ENCODE results near the gene MACO1. TPM values are rescaled to one million over a fixed set of nuclear protein-coding genes. Genes with fewer than 3 reads are reported as not detected.
"Not testable (repeated sequence)": the region's sequence is repeated elsewhere in the genome, so short reads cannot be mapped to it uniquely, and the experiment has no call there.

The MACO1 gene
- total and polyA plus RNA-seq, 5 donors from 2014 or later: 5.0 to 20.3 (median 5.8) TPM

DNA sequence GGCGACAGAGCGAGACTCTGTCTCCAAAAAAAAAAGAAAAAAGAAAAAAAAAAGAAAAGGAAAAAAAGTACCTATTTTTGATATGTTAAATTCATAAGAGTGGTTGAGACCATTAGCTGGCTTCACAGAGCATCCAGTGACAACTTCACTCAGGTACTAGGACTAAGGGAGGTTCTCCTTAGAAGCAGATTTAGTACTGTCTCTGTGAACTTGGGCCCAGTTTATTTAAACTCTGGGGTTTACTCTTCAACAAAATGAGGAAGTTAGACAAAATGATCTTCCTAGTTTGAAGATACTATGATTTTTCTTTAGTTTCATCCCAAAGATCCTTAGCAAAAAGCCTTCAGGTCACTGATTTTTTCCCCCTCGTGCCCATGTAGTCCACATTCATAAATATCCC is 21.2 kb downstream of the MACO1 start:
- Histone ChIP-seq H3K4me1 (ENCODE audit: control insufficient read depth, insufficient read depth, low read length, poor library complexity, severe bottlenecking) (peaks cover 4% of the 10 kb centered on the region), H3K27me3 (ENCODE audit: control insufficient read depth, insufficient read depth, low read length) (no peaks in the 10 kb centered on the region), H3K36me3 (ENCODE audit: control insufficient read depth, insufficient read depth, low read length) (peaks cover 37% of the 10 kb centered on the region), H3K27ac (ENCODE audit: insufficient read depth, low read length, poor library complexity, severe bottlenecking) (no peak overlapping the region), H3K4me3 (ENCODE audit: low read depth, low read length) (no peak overlapping the region), H3K9me3 (ENCODE audit: control insufficient read depth in 2 of 2, low read length in 2 of 2) (no peaks in the 10 kb centered on the region)
- DNase-seq (no peak), ATAC-seq (ENCODE audit: low read depth in 2 of 2) (no peak)
- H3K9me3 Mint-ChIP-seq: no peaks in the 10 kb centered on the region
- H3K4me3 Mint-ChIP-seq: no peak overlapping the region
- H3K27ac Mint-ChIP-seq: peak overlapping the region in 2 of 3 donors; percentile 20 to 35
- H3K4me1 Mint-ChIP-seq: peaks cover 0 to 5% (median 2%) of the 10 kb centered on the region in 4 donors
- no peaks in the 10 kb centered on the region for H3K27me3 Mint-ChIP-seq
- H3K36me3 Mint-ChIP-seq: peaks cover 34% of the 10 kb centered on the region

DNA sequence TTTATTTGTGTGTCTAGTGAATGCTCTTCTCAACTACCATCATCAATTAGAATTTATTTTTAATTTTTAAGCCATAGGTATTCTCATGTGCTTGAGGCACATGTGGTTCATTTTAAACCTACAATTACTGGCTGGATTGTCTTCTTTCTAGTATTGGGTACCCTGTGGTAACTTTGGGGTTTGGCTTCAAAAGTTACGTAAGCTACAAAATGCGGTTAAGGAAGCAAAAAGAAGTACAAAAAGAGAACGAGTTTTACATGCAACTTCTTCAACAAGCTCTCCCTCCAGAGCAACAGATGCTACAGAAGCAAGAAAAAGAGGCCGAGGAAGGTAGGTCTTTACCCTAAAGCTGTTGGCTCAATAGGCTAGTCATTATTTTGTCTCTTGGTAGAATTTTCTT is 25.8 kb downstream of the MACO1 start:
- Histone ChIP-seq H3K4me3 (ENCODE audit: low read depth, low read length) (no peak overlapping the region), H3K4me1 (ENCODE audit: control insufficient read depth, insufficient read depth, low read length, poor library complexity, severe bottlenecking) (no peaks in the 10 kb centered on the region), H3K27ac (ENCODE audit: insufficient read depth, low read length, poor library complexity, severe bottlenecking) (no peak overlapping the region), H3K36me3 (ENCODE audit: control insufficient read depth, insufficient read depth, low read length) (peaks cover 61% of the 10 kb centered on the region), H3K27me3 (ENCODE audit: control insufficient read depth, insufficient read depth, low read length) (no peaks in the 10 kb centered on the region), H3K9me3 (ENCODE audit: control insufficient read depth in 2 of 2, low read length in 2 of 2) (no peaks in the 10 kb centered on the region)
- DNase-seq: no peak
- H3K4me3 Mint-ChIP-seq: no peak overlapping the region
- peak overlapping the region in 1 of 3 donors; percentile 4 for H3K27ac Mint-ChIP-seq
- peaks cover 50% of the 10 kb centered on the region for H3K36me3 Mint-ChIP-seq
- H3K27me3 Mint-ChIP-seq: no peaks in the 10 kb centered on the region
- no peak for ATAC-seq (ENCODE audit: low read depth in 2 of 2)
- H3K4me1 Mint-ChIP-seq: peaks cover 0 to 10% (median 2%) of the 10 kb centered on the region in 4 donors
- H3K9me3 Mint-ChIP-seq: no peaks in the 10 kb centered on the region

DNA sequence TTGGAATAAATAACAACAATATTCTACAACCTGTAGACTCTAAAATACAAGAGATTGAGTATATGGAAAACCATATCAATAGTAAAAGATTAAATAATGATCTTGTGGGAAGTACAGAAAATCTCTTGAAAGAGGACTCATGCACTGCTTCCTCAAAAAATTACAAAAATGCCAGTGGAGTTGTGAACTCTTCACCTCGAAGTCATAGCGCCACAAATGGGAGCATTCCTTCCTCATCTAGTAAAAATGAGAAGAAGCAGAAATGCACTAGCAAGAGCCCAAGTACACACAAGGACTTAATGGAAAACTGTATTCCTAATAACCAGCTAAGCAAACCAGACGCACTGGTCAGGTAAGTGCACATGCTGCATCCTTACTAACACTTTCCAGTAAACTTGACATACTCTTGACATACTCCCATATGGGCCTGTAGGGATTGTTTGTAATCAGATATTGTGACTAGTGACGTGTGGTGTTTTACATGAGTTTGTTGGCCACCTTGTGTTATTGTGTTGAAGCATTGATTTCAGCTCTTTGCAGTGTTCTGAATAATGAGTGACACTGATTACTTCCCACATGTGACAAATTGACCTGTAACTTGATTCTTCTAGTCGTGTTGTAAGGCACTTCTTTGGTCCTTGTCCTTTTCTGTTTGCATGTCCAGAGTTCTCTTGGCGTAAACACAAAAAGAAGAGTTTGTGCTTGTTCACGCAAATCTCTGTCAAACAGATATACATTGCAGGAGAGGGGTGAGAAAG is 28.0 kb downstream of the MACO1 start:
- DNase-seq (no peak), ATAC-seq (ENCODE audit: low read depth in 2 of 2) (no peak)
- Histone ChIP-seq H3K27ac (ENCODE audit: insufficient read depth, low read length, poor library complexity, severe bottlenecking) (no peak overlapping the region), H3K9me3 (ENCODE audit: control insufficient read depth in 2 of 2, low read length in 2 of 2) (no peaks in the 10 kb centered on the region), H3K4me3 (ENCODE audit: low read depth, low read length) (no peak overlapping the region), H3K4me1 (ENCODE audit: control insufficient read depth, insufficient read depth, low read length, poor library complexity, severe bottlenecking) (no peaks in the 10 kb centered on the region), H3K27me3 (ENCODE audit: control insufficient read depth, insufficient read depth, low read length) (no peaks in the 10 kb centered on the region), H3K36me3 (ENCODE audit: control insufficient read depth, insufficient read depth, low read length) (peaks cover 68% of the 10 kb centered on the region)
- Mint-ChIP-seq H3K4me1 (peaks cover 0 to 16% (median 3%) of the 10 kb centered on the region in 4 donors), H3K36me3 (peaks cover 50% of the 10 kb centered on the region), H3K27ac (no peak overlapping the region), H3K27me3 (no peaks in the 10 kb centered on the region), H3K4me3 (no peak overlapping the region), H3K9me3 (no peaks in the 10 kb centered on the region)

DNA sequence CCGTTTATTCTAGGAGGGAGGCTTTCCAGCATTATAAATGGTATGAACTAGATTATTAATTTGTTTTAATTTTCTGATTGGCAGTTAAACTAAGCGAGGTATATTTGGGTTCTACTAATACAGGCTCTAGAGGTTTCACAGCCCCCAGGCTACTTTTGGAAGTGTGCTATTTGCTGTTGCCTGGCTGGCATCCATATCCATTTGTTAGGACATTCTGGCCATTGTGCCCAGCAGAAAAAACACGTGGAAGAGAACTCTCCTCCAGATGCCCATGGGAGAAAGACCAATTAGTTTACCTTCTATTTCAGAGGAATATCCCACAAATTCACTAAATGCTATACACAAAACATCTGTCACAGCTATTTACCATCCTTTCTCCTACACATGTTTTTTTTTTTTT is 29.3 kb downstream of the MACO1 start:
- no peak overlapping the region for H3K4me3 ChIP-seq (ENCODE audit: low read depth, low read length)
- DNase-seq (no peak), ATAC-seq (ENCODE audit: low read depth in 2 of 2) (no peak)
- Mint-ChIP-seq H3K27ac (peak overlapping the region in 1 of 3 donors; percentile 38), H3K4me3 (no peak overlapping the region), H3K36me3 (peaks cover 46% of the 10 kb centered on the region), H3K27me3 (no peaks in the 10 kb centered on the region), H3K4me1 (peaks cover 0 to 16% (median 4%) of the 10 kb centered on the region in 4 donors), H3K9me3 (no peaks in the 10 kb centered on the region)
- H3K4me1 ChIP-seq (ENCODE audit: control insufficient read depth, insufficient read depth, low read length, poor library complexity, severe bottlenecking): no peaks in the 10 kb centered on the region
- H3K36me3 ChIP-seq (ENCODE audit: control insufficient read depth, insufficient read depth, low read length): peaks cover 62% of the 10 kb centered on the region
- H3K27me3 ChIP-seq (ENCODE audit: control insufficient read depth, insufficient read depth, low read length): no peaks in the 10 kb centered on the region
- H3K9me3 ChIP-seq (ENCODE audit: control insufficient read depth in 2 of 2, low read length in 2 of 2): no peaks in the 10 kb centered on the region
- H3K27ac ChIP-seq (ENCODE audit: insufficient read depth, low read length, poor library complexity, severe bottlenecking): no peak overlapping the region

DNA sequence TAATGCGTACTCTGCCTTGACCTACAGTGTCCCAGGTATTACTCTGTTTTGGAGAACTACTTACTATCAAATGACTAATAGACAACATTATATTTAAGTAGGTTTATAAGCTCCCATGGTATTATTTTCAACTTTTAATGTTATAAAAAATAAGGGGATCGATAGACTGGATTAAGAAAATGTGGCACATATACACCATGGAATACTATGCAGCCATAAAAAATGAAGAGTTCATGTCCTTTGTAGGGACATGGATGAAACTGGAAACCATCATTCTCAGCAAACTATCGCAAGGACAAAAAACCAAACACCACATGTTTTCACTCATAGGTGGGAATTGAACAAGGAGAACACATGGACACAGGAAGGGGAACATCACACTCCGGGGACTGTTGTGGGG is 30.1 kb downstream of the MACO1 start:
- H3K27ac Mint-ChIP-seq; H3K27ac ChIP-seq (ENCODE audit: insufficient read depth, low read length, poor library complexity, severe bottlenecking); H3K27me3 Mint-ChIP-seq; H3K4me3 ChIP-seq (ENCODE audit: low read depth, low read length); H3K4me1 ChIP-seq (ENCODE audit: control insufficient read depth, insufficient read depth, low read length, poor library complexity, severe bottlenecking); H3K9me3 ChIP-seq (ENCODE audit: control insufficient read depth in 2 of 2, low read length in 2 of 2); H3K27me3 ChIP-seq (ENCODE audit: control insufficient read depth, insufficient read depth, low read length); ATAC-seq (ENCODE audit: low read depth in 2 of 2); DNase-seq; H3K4me3 Mint-ChIP-seq; H3K9me3 Mint-ChIP-seq: not testable (repeated sequence)
- peaks cover 55% of the 10 kb centered on the region for H3K36me3 ChIP-seq (ENCODE audit: control insufficient read depth, insufficient read depth, low read length)
- Mint-ChIP-seq H3K4me1 (peaks cover under 1 to 21% (median 10%) of the 10 kb centered on the region in 4 donors), H3K36me3 (peaks cover 45% of the 10 kb centered on the region)

DNA sequence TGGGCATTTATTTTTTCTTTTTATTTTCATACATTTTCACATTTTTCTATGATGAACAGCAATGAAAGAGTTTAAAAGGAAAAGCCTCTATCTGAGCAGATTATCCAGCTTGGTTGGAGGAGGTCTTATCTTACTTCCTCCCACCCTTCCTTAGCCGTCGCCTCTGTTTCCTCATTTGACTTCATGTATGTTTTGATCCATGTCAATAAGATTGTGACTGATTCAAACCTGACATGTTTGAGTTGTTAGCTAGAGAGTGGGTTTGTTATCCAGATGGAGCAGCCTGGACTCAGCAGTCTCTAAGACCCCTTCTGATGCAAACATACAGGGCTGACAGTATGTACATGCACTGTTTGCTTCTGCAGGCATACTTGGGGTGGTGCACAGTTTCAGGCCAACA is 31.2 kb downstream of the MACO1 start:
- Histone ChIP-seq H3K27ac (ENCODE audit: insufficient read depth, low read length, poor library complexity, severe bottlenecking) (no peak overlapping the region), H3K4me1 (ENCODE audit: control insufficient read depth, insufficient read depth, low read length, poor library complexity, severe bottlenecking) (no peaks in the 10 kb centered on the region), H3K27me3 (ENCODE audit: control insufficient read depth, insufficient read depth, low read length) (no peaks in the 10 kb centered on the region), H3K36me3 (ENCODE audit: control insufficient read depth, insufficient read depth, low read length) (peaks cover 47% of the 10 kb centered on the region), H3K9me3 (ENCODE audit: control insufficient read depth in 2 of 2, low read length in 2 of 2) (no peaks in the 10 kb centered on the region), H3K4me3 (ENCODE audit: low read depth, low read length) (no peak overlapping the region)
- Mint-ChIP-seq H3K4me3 (no peak overlapping the region), H3K4me1 (peaks cover 7 to 22% (median 14%) of the 10 kb centered on the region in 4 donors), H3K27me3 (no peaks in the 10 kb centered on the region), H3K27ac (no peak overlapping the region), H3K36me3 (peaks cover 42% of the 10 kb centered on the region), H3K9me3 (no peaks in the 10 kb centered on the region)
- DNase-seq (no peak), ATAC-seq (ENCODE audit: low read depth in 2 of 2) (no peak)

DNA sequence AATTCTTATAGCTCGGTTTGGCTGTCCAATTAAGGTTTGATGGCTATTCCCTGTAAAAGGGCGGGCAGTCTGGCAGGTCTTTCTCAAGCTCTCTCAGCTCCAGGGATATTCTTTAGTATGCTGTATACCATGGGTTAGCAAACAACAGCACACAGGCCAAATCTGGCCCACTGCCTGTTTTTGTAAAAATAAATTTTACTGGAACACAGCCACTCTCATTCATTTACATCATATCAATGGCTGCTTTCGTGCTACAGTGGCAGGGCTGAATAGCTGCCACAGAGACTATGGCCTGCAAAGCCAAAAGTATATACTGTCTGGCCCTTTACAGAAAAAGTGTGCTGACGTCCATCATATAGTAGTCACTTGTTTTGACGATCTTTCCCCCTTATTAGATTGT is 32.0 kb downstream of the MACO1 start:
- peaks cover 38% of the 10 kb centered on the region for H3K36me3 Mint-ChIP-seq
- H3K27me3 ChIP-seq (ENCODE audit: control insufficient read depth, insufficient read depth, low read length): no peaks in the 10 kb centered on the region
- ATAC-seq (ENCODE audit: low read depth in 2 of 2) (no peak), DNase-seq (no peak)
- no peaks in the 10 kb centered on the region for H3K9me3 ChIP-seq (ENCODE audit: control insufficient read depth in 2 of 2, low read length in 2 of 2)
- H3K27ac Mint-ChIP-seq: peak overlapping the region in 2 of 3 donors; percentile 5 to 39
- H3K4me1 Mint-ChIP-seq: peaks cover 16 to 26% (median 20%) of the 10 kb centered on the region in 4 donors
- no peak overlapping the region for H3K4me3 Mint-ChIP-seq
- no peak overlapping the region for H3K27ac ChIP-seq (ENCODE audit: insufficient read depth, low read length, poor library complexity, severe bottlenecking)
- H3K36me3 ChIP-seq (ENCODE audit: control insufficient read depth, insufficient read depth, low read length): peaks cover 39% of the 10 kb centered on the region
- H3K27me3 Mint-ChIP-seq: no peaks in the 10 kb centered on the region
- H3K9me3 Mint-ChIP-seq: no peaks in the 10 kb centered on the region
- no peaks in the 10 kb centered on the region for H3K4me1 ChIP-seq (ENCODE audit: control insufficient read depth, insufficient read depth, low read length, poor library complexity, severe bottlenecking)
- H3K4me3 ChIP-seq (ENCODE audit: low read depth, low read length): no peak overlapping the region

DNA sequence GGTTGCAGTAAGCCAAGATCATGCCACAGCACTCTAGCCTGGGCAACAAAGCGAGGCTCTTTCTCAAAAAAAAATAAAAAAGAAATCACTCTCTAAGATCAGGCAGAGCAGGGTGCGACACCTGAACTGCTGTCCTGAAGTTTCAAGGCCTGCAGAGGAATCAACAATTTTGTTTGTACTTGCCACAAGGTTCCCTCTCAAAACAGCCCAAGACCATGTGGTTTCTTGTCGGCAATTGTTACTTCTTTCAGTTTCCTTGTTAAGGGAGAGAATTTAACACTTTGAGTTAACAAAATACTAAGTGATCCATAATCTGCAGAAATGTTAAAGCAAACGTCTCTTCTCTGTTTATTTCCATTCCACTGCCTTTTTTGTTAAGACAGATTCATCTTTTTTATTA is 36.5 kb downstream of the MACO1 start:
- no peak overlapping the region for H3K27ac ChIP-seq (ENCODE audit: insufficient read depth, low read length, poor library complexity, severe bottlenecking)
- H3K4me3 Mint-ChIP-seq: no peak overlapping the region

More for the DNA sequence above, 36.5 kb downstream of the MACO1 start:
- Histone ChIP-seq H3K9me3 (ENCODE audit: control insufficient read depth in 2 of 2, low read length in 2 of 2) (no peaks in the 10 kb centered on the region), H3K27me3 (ENCODE audit: control insufficient read depth, insufficient read depth, low read length) (no peaks in the 10 kb centered on the region), H3K36me3 (ENCODE audit: control insufficient read depth, insufficient read depth, low read length) (peaks cover 11% of the 10 kb centered on the region), H3K4me3 (ENCODE audit: low read depth, low read length) (no peak overlapping the region), H3K4me1 (ENCODE audit: control insufficient read depth, insufficient read depth, low read length, poor library complexity, severe bottlenecking) (no peaks in the 10 kb centered on the region)
- ATAC-seq (ENCODE audit: low read depth in 2 of 2): no peak
- DNase-seq: peak in 1 of 3 donors; percentile 41
- peaks cover 23 to 29% (median 25%) of the 10 kb centered on the region in 4 donors for H3K4me1 Mint-ChIP-seq
- peaks cover 24% of the 10 kb centered on the region for H3K36me3 Mint-ChIP-seq
- H3K27me3 Mint-ChIP-seq: no peaks in the 10 kb centered on the region
- no peaks in the 10 kb centered on the region for H3K9me3 Mint-ChIP-seq
- H3K27ac Mint-ChIP-seq: peak overlapping the region in 1 of 3 donors; percentile 74

Measured in CD4-positive, CD25-positive, alpha-beta regulatory T cell (primary cell).